GM12892 (cell line): ENCODE data around the gene PANK1.

Experiments used
- POLR2A ChIP-seq: IDR thresholded peaks from 2 replicates; pipeline ENCODE4 v1.6.1; 2011; ENCODE audit warnings: low read depth, low read length, control low read depth
- POLR2AphosphoS5 ChIP-seq: IDR thresholded peaks from 2 replicates; pipeline ENCODE4 v1.6.1; 2011; ENCODE audit warnings: low read depth, low read length, control low read depth
- TAF1 ChIP-seq: IDR thresholded peaks from 2 replicates; pipeline ENCODE4 v1.6.1; 2011; ENCODE audit warnings: low read depth, mild to moderate bottlenecking, control low read depth, low read length, borderline replicate concordance

DNA sequence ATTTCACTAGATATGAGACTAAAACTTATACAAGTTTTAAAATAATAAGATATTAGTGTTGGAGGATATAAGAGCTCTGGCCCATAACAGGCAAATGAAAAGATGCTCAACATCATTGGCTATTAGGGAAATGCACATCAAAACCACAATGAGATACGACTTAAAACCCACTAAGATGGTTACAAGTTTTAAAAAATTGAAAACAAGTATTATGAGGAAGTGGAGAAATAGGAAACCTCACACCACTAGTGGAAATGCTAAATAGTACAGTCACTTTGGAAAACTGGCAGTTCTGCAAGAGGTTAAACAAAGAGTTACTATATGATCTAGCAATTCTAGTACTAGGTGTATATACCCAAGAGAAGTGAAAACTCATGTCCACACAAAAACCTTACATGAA, 17.2 kb downstream of the PANK1 start:
- TF ChIP-seq POLR2A (no peak), POLR2AphosphoS5 (no peak), TAF1 (no peak)
